Liver (tissue), 9 donors: Measurements from ENCODE around the gene MMP25. TPM values are rescaled to one million over a fixed set of nuclear protein-coding genes. Genes with fewer than 3 reads are reported as not detected.

Experiments
- DNase-seq: peaks from one replicate; pipeline ENCODE4 v3.0.0-alpha.2; 2017; ENCODE audit warnings: low spot score
- H3K27ac ChIP-seq, 2 donors: one replicate each; pipeline ENCODE4 v1.7.0; 2013; ENCODE audit warnings: inconsistent platforms in 2 of 2, low read length in 2 of 2, control low read depth in 1 of 2, low read depth in 1 of 2, mild to moderate bottlenecking in 1 of 2
- H3K27me3 ChIP-seq, 4 donors: one replicate each; pipeline versions ENCODE4 v1.6.1 to v1.7.0; 2013; ENCODE audit warnings: low read length in 3 of 4, inconsistent platforms in 1 of 4, mild to moderate bottlenecking in 1 of 4, moderate library complexity in 1 of 4; ENCODE audit not compliant: control insufficient read depth in 4 of 4, insufficient read depth in 4 of 4
- H3K36me3 ChIP-seq, 4 donors: one replicate each; pipeline versions ENCODE4 v1.6.1 to v1.7.0; 2013; ENCODE audit warnings: low read length in 3 of 4, mild to moderate bottlenecking in 3 of 4, low read depth in 1 of 4, moderate library complexity in 1 of 4; ENCODE audit not compliant: control insufficient read depth in 4 of 4, insufficient read depth in 3 of 4
- H3K4me1 ChIP-seq, 4 donors: one replicate each; pipeline versions ENCODE4 v1.6.1 to v1.7.0; 2013; ENCODE audit warnings: low read length in 3 of 4, mild to moderate bottlenecking in 3 of 4, moderate library complexity in 1 of 4; ENCODE audit not compliant: control insufficient read depth in 4 of 4, insufficient read depth in 4 of 4
- H3K4me3 ChIP-seq, 3 donors: one replicate each; pipeline versions ENCODE4 v1.6.1 to v1.7.0; 2013; ENCODE audit warnings: low read length in 3 of 3, control low read depth in 1 of 3, low read depth in 1 of 3, mild to moderate bottlenecking in 1 of 3
- H3K9ac ChIP-seq, 2 donors: one replicate each; pipeline ENCODE4 v1.7.0; 2013; ENCODE audit warnings: low read length in 2 of 2, mild to moderate bottlenecking in 2 of 2, moderate library complexity in 2 of 2, control low read depth in 1 of 2, low read depth in 1 of 2
- H3K9me3 ChIP-seq, 4 donors: one replicate each; pipeline versions ENCODE4 v1.6.1 to v1.7.0; 2013; ENCODE audit warnings: low read length in 3 of 4; ENCODE audit not compliant: control insufficient read depth in 4 of 4
- ATF3 ChIP-seq: IDR thresholded peaks from 2 replicates; pipeline ENCODE4 v1.6.1; 2016; ENCODE audit warnings: antibody characterized with exemption
- EGR1 ChIP-seq, 2 donors: IDR thresholded peaks; 2 replicates each; pipeline ENCODE4 v1.6.1; 2016 to 2018; ENCODE audit warnings: antibody characterized with exemption in 2 of 2, low read depth in 2 of 2
- FOXA2 ChIP-seq: IDR thresholded peaks from 2 replicates; pipeline ENCODE4 v1.6.1; 2016; ENCODE audit warnings: antibody characterized with exemption
- GABPA ChIP-seq, 2 donors: IDR thresholded peaks in 1 of 2; conservative IDR thresholded peaks in 1 of 2; 2 replicates each; pipeline ENCODE4 v1.6.1; 2016; ENCODE audit warnings: antibody characterized with exemption in 2 of 2, mild to moderate bottlenecking in 1 of 2, moderate library complexity in 1 of 2
- HNF4G ChIP-seq: IDR thresholded peaks from 2 replicates; pipeline ENCODE4 v1.6.1; 2016; ENCODE audit warnings: antibody characterized with exemption
- JUND ChIP-seq, 2 donors: IDR thresholded peaks; 2 replicates each; pipeline ENCODE4 v1.6.1; 2016; ENCODE audit warnings: antibody characterized with exemption in 2 of 2
- RAD21 ChIP-seq, 2 donors: IDR thresholded peaks; 2 replicates each; pipeline ENCODE4 v1.6.1; 2016; ENCODE audit warnings: antibody characterized with exemption in 2 of 2, mild to moderate bottlenecking in 2 of 2
- RXRA ChIP-seq, 2 donors: IDR thresholded peaks; 2 replicates each; pipeline ENCODE4 v1.6.1; 2017 to 2018; ENCODE audit warnings: antibody characterized with exemption in 2 of 2, mild to moderate bottlenecking in 1 of 2
- SP1 ChIP-seq: IDR thresholded peaks from 2 replicates; pipeline ENCODE4 v1.6.1; 2018; ENCODE audit warnings: antibody characterized with exemption, mild to moderate bottlenecking
- WGBS: extraction: QIAGEN DNeasy Blood & Tissue Kit; methylation state at CpG from one replicate; pipeline ENCODE4 v1.1.7; 2013; 5-methylcytosine and 5-hydroxymethylcytosine counted together
- polyA plus RNA-seq, 2 donors: library from polyadenylated mRNA; stranded (reverse) in 1 of 2; unstranded in 1 of 2; fragments of 200-250 nt in 1 of 2; fragments of >200 nt in 1 of 2; fragmentation: Nextera tagmentation in 1 of 2; extraction: Ambion mirVana in 1 of 2; gene quantifications; one replicate each; pipeline versions ENCODE4 v1.2.1 to v1.2.3, GENCODE V29; 2013 to 2015
- total RNA-seq, 2 donors: library from RNA; depleted of rRNA; stranded (reverse); fragments of >200 nt; gene quantifications; one replicate each; pipeline ENCODE4 v1.2.3, GENCODE V29; 2014
- TF ChIP-seq, protein P1 (sequence below): IDR thresholded peaks from 2 replicates; pipeline ENCODE4 v1.6.1; 2016; ENCODE audit warnings: antibody characterized with exemption
- TF ChIP-seq, protein P2 (sequence below): fragments of 150-350 bp; IDR thresholded peaks from 2 replicates; pipeline ENCODE4 v1.5.1; 2017; ENCODE audit warnings: improper control_type of control experiment, low read depth, low read length; ENCODE audit not compliant: missing input control
- TF ChIP-seq, protein P3 (sequence below): IDR thresholded peaks from 2 replicates; pipeline ENCODE4 v1.6.1; 2016; ENCODE audit warnings: antibody characterized with exemption, mild to moderate bottlenecking
- TF ChIP-seq, protein P4 (sequence below): IDR thresholded peaks from 2 replicates; pipeline ENCODE4 v1.6.1; 2016; ENCODE audit warnings: antibody characterized with exemption
- donor health status: healthy.
- donor health status: healthy.
- donor health status: healthy.
- donor health status: healthy.
- donor health status: healthy.

MMP25 gene
- total and polyA plus RNA-seq, 4 donors: 0.47 to 2.7 (median 0.96) TPM

GRCh38 chr16:3027489-3027795, 18.9 kb upstream of the MMP25 start:
- H3K27ac ChIP-seq: no peak overlapping the region
- no peak for DNase-seq
- H3K9ac ChIP-seq: no peak overlapping the region
- WGBS: 97% methylated on average over 8 of the region's 8 CpGs
- no peaks in the 10 kb centered on the region for H3K9me3 ChIP-seq
- peaks cover 0 to 14% (median 3%) of the 10 kb centered on the region in 4 donors for H3K36me3 ChIP-seq
- H3K4me3 ChIP-seq: no peak overlapping the region
- TF ChIP-seq, protein P1, sequence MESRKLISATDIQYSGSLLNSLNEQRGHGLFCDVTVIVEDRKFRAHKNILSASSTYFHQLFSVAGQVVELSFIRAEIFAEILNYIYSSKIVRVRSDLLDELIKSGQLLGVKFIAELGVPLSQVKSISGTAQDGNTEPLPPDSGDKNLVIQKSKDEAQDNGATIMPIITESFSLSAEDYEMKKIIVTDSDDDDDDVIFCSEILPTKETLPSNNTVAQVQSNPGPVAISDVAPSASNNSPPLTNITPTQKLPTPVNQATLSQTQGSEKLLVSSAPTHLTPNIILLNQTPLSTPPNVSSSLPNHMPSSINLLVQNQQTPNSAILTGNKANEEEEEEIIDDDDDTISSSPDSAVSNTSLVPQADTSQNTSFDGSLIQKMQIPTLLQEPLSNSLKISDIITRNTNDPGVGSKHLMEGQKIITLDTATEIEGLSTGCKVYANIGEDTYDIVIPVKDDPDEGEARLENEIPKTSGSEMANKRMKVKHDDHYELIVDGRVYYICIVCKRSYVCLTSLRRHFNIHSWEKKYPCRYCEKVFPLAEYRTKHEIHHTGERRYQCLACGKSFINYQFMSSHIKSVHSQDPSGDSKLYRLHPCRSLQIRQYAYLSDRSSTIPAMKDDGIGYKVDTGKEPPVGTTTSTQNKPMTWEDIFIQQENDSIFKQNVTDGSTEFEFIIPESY: no peak
- no peak for TF ChIP-seq JUND (IDR thresholded peaks at IDR 0.05)
- no peak for TF ChIP-seq EGR1 (IDR thresholded peaks at IDR 0.05; ENCODE audit: low read depth in 2 of 2)
- peaks cover 0 to 5% (median 2%) of the 10 kb centered on the region in 4 donors for H3K27me3 ChIP-seq
- peaks cover 9 to 40% (median 13%) of the 10 kb centered on the region in 4 donors for H3K4me1 ChIP-seq

GRCh38 chr16:3027983-3028715, 18.2 kb upstream of the MMP25 start:
- no peak overlapping the region for H3K9ac ChIP-seq
- peaks cover 0 to 5% (median 2%) of the 10 kb centered on the region in 4 donors for H3K27me3 ChIP-seq
- no peaks in the 10 kb centered on the region for H3K9me3 ChIP-seq
- peak; percentile 95 for DNase-seq
- no peak overlapping the region for H3K27ac ChIP-seq
- 10% methylated on average over 58 of the region's 58 CpGs for WGBS
- no peak overlapping the region for H3K4me3 ChIP-seq
- peaks cover 4 to 33% (median 10%) of the 10 kb centered on the region in 4 donors for H3K4me1 ChIP-seq
- H3K36me3 ChIP-seq: peaks cover 0 to 14% (median 3%) of the 10 kb centered on the region in 4 donors
- peak; percentile 32 for TF ChIP-seq SP1
- no peak for TF ChIP-seq RXRA (IDR thresholded peaks at IDR 0.05)
- no peak for TF ChIP-seq GABPA (IDR thresholded peaks at IDR 0.05 in 1 of 2, conservative IDR thresholded peaks at IDR 0.05 in 1 of 2)
- no peak for TF ChIP-seq HNF4G
- TF ChIP-seq, protein P2, sequence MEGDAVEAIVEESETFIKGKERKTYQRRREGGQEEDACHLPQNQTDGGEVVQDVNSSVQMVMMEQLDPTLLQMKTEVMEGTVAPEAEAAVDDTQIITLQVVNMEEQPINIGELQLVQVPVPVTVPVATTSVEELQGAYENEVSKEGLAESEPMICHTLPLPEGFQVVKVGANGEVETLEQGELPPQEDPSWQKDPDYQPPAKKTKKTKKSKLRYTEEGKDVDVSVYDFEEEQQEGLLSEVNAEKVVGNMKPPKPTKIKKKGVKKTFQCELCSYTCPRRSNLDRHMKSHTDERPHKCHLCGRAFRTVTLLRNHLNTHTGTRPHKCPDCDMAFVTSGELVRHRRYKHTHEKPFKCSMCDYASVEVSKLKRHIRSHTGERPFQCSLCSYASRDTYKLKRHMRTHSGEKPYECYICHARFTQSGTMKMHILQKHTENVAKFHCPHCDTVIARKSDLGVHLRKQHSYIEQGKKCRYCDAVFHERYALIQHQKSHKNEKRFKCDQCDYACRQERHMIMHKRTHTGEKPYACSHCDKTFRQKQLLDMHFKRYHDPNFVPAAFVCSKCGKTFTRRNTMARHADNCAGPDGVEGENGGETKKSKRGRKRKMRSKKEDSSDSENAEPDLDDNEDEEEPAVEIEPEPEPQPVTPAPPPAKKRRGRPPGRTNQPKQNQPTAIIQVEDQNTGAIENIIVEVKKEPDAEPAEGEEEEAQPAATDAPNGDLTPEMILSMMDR: peak; percentile 72
- TF ChIP-seq, protein P3, sequence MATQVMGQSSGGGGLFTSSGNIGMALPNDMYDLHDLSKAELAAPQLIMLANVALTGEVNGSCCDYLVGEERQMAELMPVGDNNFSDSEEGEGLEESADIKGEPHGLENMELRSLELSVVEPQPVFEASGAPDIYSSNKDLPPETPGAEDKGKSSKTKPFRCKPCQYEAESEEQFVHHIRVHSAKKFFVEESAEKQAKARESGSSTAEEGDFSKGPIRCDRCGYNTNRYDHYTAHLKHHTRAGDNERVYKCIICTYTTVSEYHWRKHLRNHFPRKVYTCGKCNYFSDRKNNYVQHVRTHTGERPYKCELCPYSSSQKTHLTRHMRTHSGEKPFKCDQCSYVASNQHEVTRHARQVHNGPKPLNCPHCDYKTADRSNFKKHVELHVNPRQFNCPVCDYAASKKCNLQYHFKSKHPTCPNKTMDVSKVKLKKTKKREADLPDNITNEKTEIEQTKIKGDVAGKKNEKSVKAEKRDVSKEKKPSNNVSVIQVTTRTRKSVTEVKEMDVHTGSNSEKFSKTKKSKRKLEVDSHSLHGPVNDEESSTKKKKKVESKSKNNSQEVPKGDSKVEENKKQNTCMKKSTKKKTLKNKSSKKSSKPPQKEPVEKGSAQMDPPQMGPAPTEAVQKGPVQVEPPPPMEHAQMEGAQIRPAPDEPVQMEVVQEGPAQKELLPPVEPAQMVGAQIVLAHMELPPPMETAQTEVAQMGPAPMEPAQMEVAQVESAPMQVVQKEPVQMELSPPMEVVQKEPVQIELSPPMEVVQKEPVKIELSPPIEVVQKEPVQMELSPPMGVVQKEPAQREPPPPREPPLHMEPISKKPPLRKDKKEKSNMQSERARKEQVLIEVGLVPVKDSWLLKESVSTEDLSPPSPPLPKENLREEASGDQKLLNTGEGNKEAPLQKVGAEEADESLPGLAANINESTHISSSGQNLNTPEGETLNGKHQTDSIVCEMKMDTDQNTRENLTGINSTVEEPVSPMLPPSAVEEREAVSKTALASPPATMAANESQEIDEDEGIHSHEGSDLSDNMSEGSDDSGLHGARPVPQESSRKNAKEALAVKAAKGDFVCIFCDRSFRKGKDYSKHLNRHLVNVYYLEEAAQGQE: no peak
- TF ChIP-seq RAD21 (IDR thresholded peaks at IDR 0.05): peak; percentile 73 to 82
- TF ChIP-seq, protein P1: no peak
- TF ChIP-seq, protein P4, sequence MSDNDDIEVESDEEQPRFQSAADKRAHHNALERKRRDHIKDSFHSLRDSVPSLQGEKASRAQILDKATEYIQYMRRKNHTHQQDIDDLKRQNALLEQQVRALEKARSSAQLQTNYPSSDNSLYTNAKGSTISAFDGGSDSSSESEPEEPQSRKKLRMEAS: no peak
- TF ChIP-seq ATF3: no peak
- no peak for TF ChIP-seq FOXA2
